HCT116 (cell line): ENCODE measurements around the gene KLHL35. TPM values are rescaled to one million over a fixed set of nuclear protein-coding genes. Genes with fewer than 3 reads are reported as not detected.

Experiments
- ATAC-seq: fragments of 200-7000 bp; cut with Tn5 transposase; 2 replicates; pipeline ENCODE4 v1.9.1; 2020; ENCODE audit warnings: mild to moderate bottlenecking, moderate library complexity
- BruUV-seq: library from RNA; stranded (reverse); fragments of 400-500 nt; replicated peaks from 2 replicates; lab custom pipeline; 2021; lab: Mats Ljungman, UMichigan
- CTCF ChIA-PET: fragments of 300-600 bp; sonication (Branson Sonifier 250); formaldehyde crosslinking; loops from one replicate; lab custom pipeline; 2021; ENCODE audit warnings: antibody characterized with exemption; lab: Charles Lee
- POLR2A ChIA-PET: fragments of 300-600, 350-600 bp; sonication (Branson Sonifier 250); formaldehyde crosslinking; loops from one replicate; lab custom pipeline; 2021; ENCODE audit warnings: antibody characterized with exemption; lab: Charles Lee
- RAD21 ChIA-PET, 2 experiments: fragments of 300-600 bp; sonication (Branson Sonifier 250); formaldehyde crosslinking; loops; one replicate each; lab custom pipeline; 2023; ENCODE audit warnings: low total read pairs in 2 of 2; ENCODE audit not compliant: uncharacterized antibody in 2 of 2, unreplicated experiment in 2 of 2, low non-redundant PET in 1 of 2; lab: Charles Lee
- DNase-seq: peaks from one replicate; pipeline ENCODE4 v3.0.0-alpha.2; 2010; ENCODE audit warnings: low read depth, low spot score
- H2AFZ ChIP-seq: fragments of 200-600 bp; shearing (Covaris generic), sonication (generic); 2 replicates; pipeline ENCODE4 v1.6.1; 2017; ENCODE audit warnings: low read depth, mixed run types, mixed read lengths, antibody characterized with exemption, low read length; ENCODE audit not compliant: poor library complexity, severe bottlenecking
- H3K27ac ChIP-seq: 2 replicates; pipeline ENCODE4 v1.5.1; 2012; ENCODE audit warnings: low read depth, low read length
- H3K27me3 ChIP-seq: fragments of 200-600 bp; sonication (generic); 2 replicates; pipeline ENCODE4 v1.6.1; 2016; ENCODE audit warnings: mixed run types, low read length, mixed read lengths; ENCODE audit not compliant: insufficient read depth
- H3K36me3 ChIP-seq, 2 experiments: fragments of 200-500 bp in 1 of 2; fragments of 200-600 bp in 1 of 2; sonication (Bioruptor generic) in 1 of 2; sonication (generic) in 1 of 2; 2 replicates each; pipeline versions ENCODE4 v1.5.1 to v1.6.1; 2014 to 2016; ENCODE audit warnings: low read length in 2 of 2, inconsistent platforms in 1 of 2, mixed read lengths in 1 of 2, mixed run types in 1 of 2; ENCODE audit not compliant: insufficient read depth in 2 of 2, control insufficient read depth in 1 of 2
- H3K4me1 ChIP-seq, 2 experiments: fragments of 200-600 bp in 1 of 2; sonication (generic) in 1 of 2; 2 replicates each; pipeline versions ENCODE4 v1.5.1 to v1.6.1; 2012 to 2017; ENCODE audit warnings: low read length in 2 of 2, inconsistent platforms in 1 of 2, mild to moderate bottlenecking in 1 of 2, mixed read lengths in 1 of 2, mixed run types in 1 of 2, moderate library complexity in 1 of 2; ENCODE audit not compliant: insufficient read depth in 2 of 2, control insufficient read depth in 1 of 2
- H3K4me2 ChIP-seq: fragments of 200-600 bp; sonication (generic); 2 replicates; pipeline ENCODE4 v1.6.1; 2017; ENCODE audit warnings: mixed run types, low read length, mixed read lengths
- H3K4me3 ChIP-seq, 2 experiments: fragments of 200-600 bp in 1 of 2; sonication (generic) in 1 of 2; replicated peaks in 1 of 2; 2 replicates each; pipeline ENCODE4 v1.5.1; 2011 to 2016; ENCODE audit warnings: low read length in 2 of 2, control low read depth in 1 of 2, low read depth in 1 of 2, mild to moderate bottlenecking in 1 of 2, mixed read lengths in 1 of 2, mixed run types in 1 of 2
- H3K79me2 ChIP-seq: fragments of 200-600 bp; sonication (generic); 2 replicates; pipeline ENCODE4 v1.6.1; 2017; ENCODE audit warnings: mild to moderate bottlenecking, mixed run types, low read length, moderate library complexity, mixed read lengths; ENCODE audit not compliant: insufficient read depth
- H3K9ac ChIP-seq: fragments of 200-600 bp; sonication (generic); 2 replicates; pipeline ENCODE4 v1.6.1; 2016; ENCODE audit warnings: low read length, mixed read lengths
- H3K9me2 ChIP-seq: fragments of 200-600 bp; sonication (generic), shearing (Covaris generic); 2 replicates; pipeline ENCODE4 v1.6.1; 2017; ENCODE audit warnings: mixed run types, mild to moderate bottlenecking, moderate library complexity; ENCODE audit not compliant: insufficient read depth
- H3K9me3 ChIP-seq, 2 experiments: fragments of 200-500 bp in 1 of 2; fragments of 200-600 bp in 1 of 2; sonication (Bioruptor generic) in 1 of 2; sonication (generic) in 1 of 2; 2 replicates each; pipeline ENCODE4 v1.6.1; 2014 to 2017; ENCODE audit warnings: low read length in 2 of 2, mixed read lengths in 2 of 2, inconsistent platforms in 1 of 2, low read depth in 1 of 2, mild to moderate bottlenecking in 1 of 2, mixed run types in 1 of 2, moderate library complexity in 1 of 2; ENCODE audit not compliant: control insufficient read depth in 1 of 2, insufficient read depth in 1 of 2
- H4K20me1 ChIP-seq: fragments of 200-600 bp; sonication (generic), shearing (Covaris generic); 2 replicates; pipeline ENCODE4 v1.6.1; 2017; ENCODE audit warnings: mixed run types, mild to moderate bottlenecking, moderate library complexity; ENCODE audit not compliant: insufficient read depth
- ATF3 ChIP-seq: IDR thresholded peaks from 2 replicates; pipeline ENCODE4 v1.6.1; 2012
- CEBPB ChIP-seq: IDR thresholded peaks from 2 replicates; pipeline ENCODE4 v1.6.1; 2012; ENCODE audit warnings: low read depth
- EZH2phosphoT487 ChIP-seq: fragments of 200-600 bp; IDR thresholded peaks from 2 replicates; pipeline ENCODE4 v1.6.1; 2018; ENCODE audit warnings: antibody characterized with exemption, borderline replicate concordance
- JUND ChIP-seq: IDR thresholded peaks from 2 replicates; pipeline ENCODE4 v1.6.1; 2012
- POLR2AphosphoS5 ChIP-seq: IDR thresholded peaks from 2 replicates; pipeline ENCODE4 v1.6.1; 2011; ENCODE audit warnings: mild to moderate bottlenecking, low read depth, low read length, moderate library complexity
- REST ChIP-seq: IDR thresholded peaks from 2 replicates; pipeline ENCODE4 v1.6.1; 2012; ENCODE audit warnings: low read depth
- YY1 ChIP-seq: IDR thresholded peaks from 2 replicates; pipeline ENCODE4 v1.6.1; 2011; ENCODE audit warnings: low read length, low read depth, moderate library complexity, mild to moderate bottlenecking; ENCODE audit not compliant: insufficient replicate concordance; ENCODE audit errors: extremely low read depth
- ZBTB33 ChIP-seq: IDR thresholded peaks from 2 replicates; pipeline ENCODE4 v1.6.1; 2011; ENCODE audit warnings: mild to moderate bottlenecking, low read length, moderate library complexity; ENCODE audit not compliant: insufficient replicate concordance; ENCODE audit errors: extremely low read depth
- ZFX ChIP-seq: fragments of 450-650 bp; IDR thresholded peaks from 2 replicates; pipeline ENCODE4 v1.6.1; 2017
- ZNF274 ChIP-seq: fragments of 200-500 bp; sonication (Bioruptor generic); IDR thresholded peaks from 2 replicates; pipeline ENCODE4 v1.6.1; 2014; ENCODE audit warnings: mild to moderate bottlenecking, low read depth, low read length, inconsistent platforms
- intact Hi-C: fragments of 100-400 bp; cut with micrococcal nuclease; formaldehyde crosslinking; loops from 2 replicates; pipeline ENCODE4 v1.10.0; 2022
- total RNA-seq: library from RNA; stranded (reverse); gene quantifications from one replicate; pipeline ENCODE4 v1.2.1, GENCODE V29; 2021; ENCODE audit not compliant: unreplicated experiment

The KLHL35 gene
- total RNA-seq, 1 experiment from 2014 or later: 1.7 TPM

GRCh38 chr11:75465701-75466531 is 32.9 kb upstream of the KLHL35 start (continued):
- TF ChIP-seq REST: no peak
- no peak for TF ChIP-seq CEBPB

GRCh38 chr11:75463106-75463774 is 30.2 kb upstream of the KLHL35 start:
- Histone ChIP-seq H3K36me3 (no peaks in the 10 kb centered on the region; a peak in 1 of 4 replicates), H3K9me3 (no peaks in the 10 kb centered on the region), H4K20me1 (no peaks in the 10 kb centered on the region), H2AFZ (no peak overlapping the region), H3K4me2 (no peak overlapping the region), H3K27me3 (no peaks in the 10 kb centered on the region), H3K9me2 (no peaks in the 10 kb centered on the region), H3K9ac (no peak overlapping the region), H3K4me3 (no peak overlapping the region), H3K4me1 (no peaks in the 10 kb centered on the region; a peak in 1 of 4 replicates), H3K79me2 (no peaks in the 10 kb centered on the region)
- no TSS peak for BruUV-seq
- intact Hi-C loops: no loop called here
- ChIA-PET CTCF (no interaction called here), POLR2A (no interaction called here), RAD21 (no interaction called here)
- no peak for DNase-seq
- no peak for ATAC-seq
- TF ChIP-seq ATF3 (no peak), CEBPB (no peak), ZNF274 (no peak), YY1 (no peak), EZH2phosphoT487 (no peak), ZFX (no peak), POLR2AphosphoS5 (no peak), JUND (no peak), REST (no peak), ZBTB33 (no peak)
- TF ChIP-seq, all 23 proteins: peak for 0
- no peak overlapping the region for H3K27ac ChIP-seq
